ENCODE data around the gene FAM120A. TPM values are rescaled to one million over a fixed set of nuclear protein-coding genes. Genes with fewer than 3 reads are reported as not detected.

Gene FAM120A
- total RNA-seq, 1 experiment from 2014 or later = 53.3 TPM

DNA sequence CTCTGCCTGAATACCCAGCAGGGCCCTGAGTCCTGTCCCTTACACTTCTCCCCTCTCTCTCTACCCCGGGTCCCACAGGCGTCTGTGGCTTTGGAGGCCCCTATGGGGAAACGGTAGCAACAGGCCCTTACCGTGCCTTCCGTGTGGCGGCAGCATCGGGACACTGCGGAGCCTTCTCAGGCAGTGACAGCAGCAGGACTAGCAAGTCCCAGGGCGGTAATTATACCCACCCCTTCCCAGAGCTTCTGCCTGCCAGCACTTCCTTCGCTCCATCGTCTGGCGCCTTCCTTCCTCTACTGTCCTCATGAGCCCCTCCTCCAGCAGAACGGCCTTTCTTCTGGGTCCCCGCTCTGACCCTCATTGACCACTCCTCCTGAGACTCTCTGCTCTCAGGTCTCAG, 107.0 kb downstream of the FAM120A start:
- Mint-ChIP-seq H3K9me3 (no peaks in the 10 kb centered on the region), H3K27me3 (ENCODE audit: low read depth) (no peaks in the 10 kb centered on the region), H3K4me3 (no peak overlapping the region), H3K36me3 (peaks cover 64% of the 10 kb centered on the region), H3K4me1 (peaks cover 15% of the 10 kb centered on the region), H3K27ac (no peak overlapping the region; the same call in 1 of the 2 replicates)
- ChIA-PET CTCF (no interaction called here), POLR2A (no interaction called here)
- TF ChIP-seq NR1H2 (CRISPR knock-in tag; IDR thresholded peaks at IDR 0.05) = no peak
- TF ChIP-seq, protein P1, sequence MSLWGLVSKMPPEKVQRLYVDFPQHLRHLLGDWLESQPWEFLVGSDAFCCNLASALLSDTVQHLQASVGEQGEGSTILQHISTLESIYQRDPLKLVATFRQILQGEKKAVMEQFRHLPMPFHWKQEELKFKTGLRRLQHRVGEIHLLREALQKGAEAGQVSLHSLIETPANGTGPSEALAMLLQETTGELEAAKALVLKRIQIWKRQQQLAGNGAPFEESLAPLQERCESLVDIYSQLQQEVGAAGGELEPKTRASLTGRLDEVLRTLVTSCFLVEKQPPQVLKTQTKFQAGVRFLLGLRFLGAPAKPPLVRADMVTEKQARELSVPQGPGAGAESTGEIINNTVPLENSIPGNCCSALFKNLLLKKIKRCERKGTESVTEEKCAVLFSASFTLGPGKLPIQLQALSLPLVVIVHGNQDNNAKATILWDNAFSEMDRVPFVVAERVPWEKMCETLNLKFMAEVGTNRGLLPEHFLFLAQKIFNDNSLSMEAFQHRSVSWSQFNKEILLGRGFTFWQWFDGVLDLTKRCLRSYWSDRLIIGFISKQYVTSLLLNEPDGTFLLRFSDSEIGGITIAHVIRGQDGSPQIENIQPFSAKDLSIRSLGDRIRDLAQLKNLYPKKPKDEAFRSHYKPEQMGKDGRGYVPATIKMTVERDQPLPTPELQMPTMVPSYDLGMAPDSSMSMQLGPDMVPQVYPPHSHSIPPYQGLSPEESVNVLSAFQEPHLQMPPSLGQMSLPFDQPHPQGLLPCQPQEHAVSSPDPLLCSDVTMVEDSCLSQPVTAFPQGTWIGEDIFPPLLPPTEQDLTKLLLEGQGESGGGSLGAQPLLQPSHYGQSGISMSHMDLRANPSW (CRISPR knock-in tag; conservative IDR thresholded peaks at IDR 0.05; ENCODE audit: low read depth) = no peak
- no peak for TF ChIP-seq CREM (CRISPR knock-in tag; IDR thresholded peaks at IDR 0.05)
- no peak for TF ChIP-seq ZNF423 (CRISPR knock-in tag; IDR thresholded peaks at IDR 0.05)
- DNase-seq (ENCODE audit: low spot score) = no peak
- peak; percentile 36; the same call in 1 of the 2 replicates for ATAC-seq

DNA sequence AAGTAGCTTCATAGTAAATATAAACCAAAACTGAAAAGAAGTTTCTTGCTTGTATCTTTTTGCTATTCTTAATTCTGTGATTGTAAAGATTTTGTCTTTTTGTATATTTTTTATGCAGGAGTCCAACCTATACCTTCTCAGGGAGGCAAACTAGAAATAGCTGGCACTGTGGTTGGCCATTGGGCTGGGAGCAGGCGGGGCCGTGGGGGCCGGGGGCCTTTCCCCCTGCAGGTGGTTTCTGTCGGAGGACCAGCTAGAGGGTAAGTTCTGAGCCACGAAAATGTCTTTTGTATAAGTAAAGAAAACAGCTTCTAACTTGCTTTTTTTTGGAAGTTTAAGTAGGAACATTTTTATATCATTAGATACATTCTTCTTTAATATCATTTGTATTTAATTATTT, 109.5 kb downstream of the FAM120A start:
- ATAC-seq = no peak
- no peaks in the 10 kb centered on the region for H3K4me1 Mint-ChIP-seq
- H3K27ac Mint-ChIP-seq = no peak overlapping the region
- H3K36me3 Mint-ChIP-seq = peaks cover 78% of the 10 kb centered on the region
- POLR2A ChIA-PET = no interaction called here
- H3K27me3 Mint-ChIP-seq (ENCODE audit: low read depth) = no peaks in the 10 kb centered on the region
- CTCF ChIA-PET = no interaction called here
- DNase-seq (ENCODE audit: low spot score) = no peak
- no peak for TF ChIP-seq ZNF396 (CRISPR knock-in tag; IDR thresholded peaks at IDR 0.05; ENCODE audit: borderline replicate concordance)
- TF ChIP-seq, protein P2, sequence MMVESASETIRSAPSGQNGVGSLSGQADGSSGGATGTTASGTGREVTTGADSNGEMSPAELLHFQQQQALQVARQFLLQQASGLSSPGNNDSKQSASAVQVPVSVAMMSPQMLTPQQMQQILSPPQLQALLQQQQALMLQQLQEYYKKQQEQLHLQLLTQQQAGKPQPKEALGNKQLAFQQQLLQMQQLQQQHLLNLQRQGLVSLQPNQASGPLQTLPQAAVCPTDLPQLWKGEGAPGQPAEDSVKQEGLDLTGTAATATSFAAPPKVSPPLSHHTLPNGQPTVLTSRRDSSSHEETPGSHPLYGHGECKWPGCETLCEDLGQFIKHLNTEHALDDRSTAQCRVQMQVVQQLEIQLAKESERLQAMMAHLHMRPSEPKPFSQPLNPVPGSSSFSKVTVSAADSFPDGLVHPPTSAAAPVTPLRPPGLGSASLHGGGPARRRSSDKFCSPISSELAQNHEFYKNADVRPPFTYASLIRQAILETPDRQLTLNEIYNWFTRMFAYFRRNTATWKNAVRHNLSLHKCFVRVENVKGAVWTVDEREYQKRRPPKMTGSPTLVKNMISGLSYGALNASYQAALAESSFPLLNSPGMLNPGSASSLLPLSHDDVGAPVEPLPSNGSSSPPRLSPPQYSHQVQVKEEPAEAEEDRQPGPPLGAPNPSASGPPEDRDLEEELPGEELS (CRISPR knock-in tag; IDR thresholded peaks at IDR 0.05) = no peak
- TF ChIP-seq GTF2I (CRISPR knock-in tag; conservative IDR thresholded peaks at IDR 0.05) = no peak
- TF ChIP-seq, protein P3, sequence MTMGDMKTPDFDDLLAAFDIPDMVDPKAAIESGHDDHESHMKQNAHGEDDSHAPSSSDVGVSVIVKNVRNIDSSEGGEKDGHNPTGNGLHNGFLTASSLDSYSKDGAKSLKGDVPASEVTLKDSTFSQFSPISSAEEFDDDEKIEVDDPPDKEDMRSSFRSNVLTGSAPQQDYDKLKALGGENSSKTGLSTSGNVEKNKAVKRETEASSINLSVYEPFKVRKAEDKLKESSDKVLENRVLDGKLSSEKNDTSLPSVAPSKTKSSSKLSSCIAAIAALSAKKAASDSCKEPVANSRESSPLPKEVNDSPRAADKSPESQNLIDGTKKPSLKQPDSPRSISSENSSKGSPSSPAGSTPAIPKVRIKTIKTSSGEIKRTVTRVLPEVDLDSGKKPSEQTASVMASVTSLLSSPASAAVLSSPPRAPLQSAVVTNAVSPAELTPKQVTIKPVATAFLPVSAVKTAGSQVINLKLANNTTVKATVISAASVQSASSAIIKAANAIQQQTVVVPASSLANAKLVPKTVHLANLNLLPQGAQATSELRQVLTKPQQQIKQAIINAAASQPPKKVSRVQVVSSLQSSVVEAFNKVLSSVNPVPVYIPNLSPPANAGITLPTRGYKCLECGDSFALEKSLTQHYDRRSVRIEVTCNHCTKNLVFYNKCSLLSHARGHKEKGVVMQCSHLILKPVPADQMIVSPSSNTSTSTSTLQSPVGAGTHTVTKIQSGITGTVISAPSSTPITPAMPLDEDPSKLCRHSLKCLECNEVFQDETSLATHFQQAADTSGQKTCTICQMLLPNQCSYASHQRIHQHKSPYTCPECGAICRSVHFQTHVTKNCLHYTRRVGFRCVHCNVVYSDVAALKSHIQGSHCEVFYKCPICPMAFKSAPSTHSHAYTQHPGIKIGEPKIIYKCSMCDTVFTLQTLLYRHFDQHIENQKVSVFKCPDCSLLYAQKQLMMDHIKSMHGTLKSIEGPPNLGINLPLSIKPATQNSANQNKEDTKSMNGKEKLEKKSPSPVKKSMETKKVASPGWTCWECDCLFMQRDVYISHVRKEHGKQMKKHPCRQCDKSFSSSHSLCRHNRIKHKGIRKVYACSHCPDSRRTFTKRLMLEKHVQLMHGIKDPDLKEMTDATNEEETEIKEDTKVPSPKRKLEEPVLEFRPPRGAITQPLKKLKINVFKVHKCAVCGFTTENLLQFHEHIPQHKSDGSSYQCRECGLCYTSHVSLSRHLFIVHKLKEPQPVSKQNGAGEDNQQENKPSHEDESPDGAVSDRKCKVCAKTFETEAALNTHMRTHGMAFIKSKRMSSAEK (CRISPR knock-in tag; IDR thresholded peaks at IDR 0.05; ENCODE audit: borderline replicate concordance) = no peak
- TF ChIP-seq, protein P4, sequence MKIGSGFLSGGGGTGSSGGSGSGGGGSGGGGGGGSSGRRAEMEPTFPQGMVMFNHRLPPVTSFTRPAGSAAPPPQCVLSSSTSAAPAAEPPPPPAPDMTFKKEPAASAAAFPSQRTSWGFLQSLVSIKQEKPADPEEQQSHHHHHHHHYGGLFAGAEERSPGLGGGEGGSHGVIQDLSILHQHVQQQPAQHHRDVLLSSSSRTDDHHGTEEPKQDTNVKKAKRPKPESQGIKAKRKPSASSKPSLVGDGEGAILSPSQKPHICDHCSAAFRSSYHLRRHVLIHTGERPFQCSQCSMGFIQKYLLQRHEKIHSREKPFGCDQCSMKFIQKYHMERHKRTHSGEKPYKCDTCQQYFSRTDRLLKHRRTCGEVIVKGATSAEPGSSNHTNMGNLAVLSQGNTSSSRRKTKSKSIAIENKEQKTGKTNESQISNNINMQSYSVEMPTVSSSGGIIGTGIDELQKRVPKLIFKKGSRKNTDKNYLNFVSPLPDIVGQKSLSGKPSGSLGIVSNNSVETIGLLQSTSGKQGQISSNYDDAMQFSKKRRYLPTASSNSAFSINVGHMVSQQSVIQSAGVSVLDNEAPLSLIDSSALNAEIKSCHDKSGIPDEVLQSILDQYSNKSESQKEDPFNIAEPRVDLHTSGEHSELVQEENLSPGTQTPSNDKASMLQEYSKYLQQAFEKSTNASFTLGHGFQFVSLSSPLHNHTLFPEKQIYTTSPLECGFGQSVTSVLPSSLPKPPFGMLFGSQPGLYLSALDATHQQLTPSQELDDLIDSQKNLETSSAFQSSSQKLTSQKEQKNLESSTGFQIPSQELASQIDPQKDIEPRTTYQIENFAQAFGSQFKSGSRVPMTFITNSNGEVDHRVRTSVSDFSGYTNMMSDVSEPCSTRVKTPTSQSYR (CRISPR knock-in tag; IDR thresholded peaks at IDR 0.05) = no peak
- no peak for TF ChIP-seq ZNF671 (CRISPR knock-in tag; IDR thresholded peaks at IDR 0.05)
- no peak for TF ChIP-seq ZNF121 (CRISPR knock-in tag; IDR thresholded peaks at IDR 0.05)
- no peak for TF ChIP-seq ZNF263 (CRISPR knock-in tag; IDR thresholded peaks at IDR 0.05; ENCODE audit: low read depth)
- no peak for TF ChIP-seq TEAD4 (CRISPR knock-in tag; IDR thresholded peaks at IDR 0.05)
- TF ChIP-seq, protein P5, sequence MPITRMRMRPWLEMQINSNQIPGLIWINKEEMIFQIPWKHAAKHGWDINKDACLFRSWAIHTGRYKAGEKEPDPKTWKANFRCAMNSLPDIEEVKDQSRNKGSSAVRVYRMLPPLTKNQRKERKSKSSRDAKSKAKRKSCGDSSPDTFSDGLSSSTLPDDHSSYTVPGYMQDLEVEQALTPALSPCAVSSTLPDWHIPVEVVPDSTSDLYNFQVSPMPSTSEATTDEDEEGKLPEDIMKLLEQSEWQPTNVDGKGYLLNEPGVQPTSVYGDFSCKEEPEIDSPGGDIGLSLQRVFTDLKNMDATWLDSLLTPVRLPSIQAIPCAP (CRISPR knock-in tag; IDR thresholded peaks at IDR 0.05) = no peak
- no peak for TF ChIP-seq ZNF138 (CRISPR knock-in tag; conservative IDR thresholded peaks at IDR 0.05)
- TF ChIP-seq, protein P6, sequence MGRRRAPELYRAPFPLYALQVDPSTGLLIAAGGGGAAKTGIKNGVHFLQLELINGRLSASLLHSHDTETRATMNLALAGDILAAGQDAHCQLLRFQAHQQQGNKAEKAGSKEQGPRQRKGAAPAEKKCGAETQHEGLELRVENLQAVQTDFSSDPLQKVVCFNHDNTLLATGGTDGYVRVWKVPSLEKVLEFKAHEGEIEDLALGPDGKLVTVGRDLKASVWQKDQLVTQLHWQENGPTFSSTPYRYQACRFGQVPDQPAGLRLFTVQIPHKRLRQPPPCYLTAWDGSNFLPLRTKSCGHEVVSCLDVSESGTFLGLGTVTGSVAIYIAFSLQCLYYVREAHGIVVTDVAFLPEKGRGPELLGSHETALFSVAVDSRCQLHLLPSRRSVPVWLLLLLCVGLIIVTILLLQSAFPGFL (CRISPR knock-in tag; IDR thresholded peaks at IDR 0.05; ENCODE audit: borderline replicate concordance) = no peak
- no peak for TF ChIP-seq ZNF232 (CRISPR knock-in tag; IDR thresholded peaks at IDR 0.05)
- no peak for TF ChIP-seq CREM (CRISPR knock-in tag; IDR thresholded peaks at IDR 0.05)
- TF ChIP-seq, protein P1 (CRISPR knock-in tag; conservative IDR thresholded peaks at IDR 0.05; ENCODE audit: low read depth) = no peak
- TF ChIP-seq ZNF416 (CRISPR knock-in tag; IDR thresholded peaks at IDR 0.05) = no peak
- no peaks in the 10 kb centered on the region for H3K9me3 Mint-ChIP-seq
- no peak overlapping the region for H3K4me3 Mint-ChIP-seq

Measured in WTC11 (cell line).